Measurements from ENCODE around the gene IL23A.

The IL23A gene

GRCh38 chr12:56387152-56387736 lies 48.6 kb downstream of the IL23A start:
- H3K27ac ChIP-seq (ENCODE audit: low read depth, low read length) = no peak overlapping the region
- H3K9me3 ChIP-seq (ENCODE audit: control insufficient read depth, insufficient read depth, low read length) = no peaks in the 10 kb centered on the region
- no peaks in the 10 kb centered on the region for H3K4me1 ChIP-seq (ENCODE audit: control insufficient read depth, low read length)
- H4K20me1 ChIP-seq (ENCODE audit: control insufficient read depth, insufficient read depth, low read depth, low read length) = no peaks in the 10 kb centered on the region
- no peaks in the 10 kb centered on the region for H3K36me3 ChIP-seq (ENCODE audit: control insufficient read depth, low read length)
- no peaks in the 10 kb centered on the region for H3K9me2 ChIP-seq (replicated peaks; ENCODE audit: control insufficient read depth, low read length)
- H3F3A ChIP-seq (ENCODE audit: control insufficient read depth, insufficient read depth) = no peaks in the 10 kb centered on the region
- no peaks in the 10 kb centered on the region for H3K79me2 ChIP-seq (ENCODE audit: control insufficient read depth, low read length)
- no peaks in the 10 kb centered on the region for H3K27me3 ChIP-seq (ENCODE audit: control insufficient read depth, low read length)
- no peak overlapping the region for H3K4me3 ChIP-seq (ENCODE audit: low read length)
- no peak overlapping the region for H3K4me2 ChIP-seq (ENCODE audit: low read length)
- TF ChIP-seq EZH2phosphoT487 (IDR thresholded peaks at IDR 0.05; ENCODE audit: borderline replicate concordance, low read length) = no peak
- TF ChIP-seq, protein P1, sequence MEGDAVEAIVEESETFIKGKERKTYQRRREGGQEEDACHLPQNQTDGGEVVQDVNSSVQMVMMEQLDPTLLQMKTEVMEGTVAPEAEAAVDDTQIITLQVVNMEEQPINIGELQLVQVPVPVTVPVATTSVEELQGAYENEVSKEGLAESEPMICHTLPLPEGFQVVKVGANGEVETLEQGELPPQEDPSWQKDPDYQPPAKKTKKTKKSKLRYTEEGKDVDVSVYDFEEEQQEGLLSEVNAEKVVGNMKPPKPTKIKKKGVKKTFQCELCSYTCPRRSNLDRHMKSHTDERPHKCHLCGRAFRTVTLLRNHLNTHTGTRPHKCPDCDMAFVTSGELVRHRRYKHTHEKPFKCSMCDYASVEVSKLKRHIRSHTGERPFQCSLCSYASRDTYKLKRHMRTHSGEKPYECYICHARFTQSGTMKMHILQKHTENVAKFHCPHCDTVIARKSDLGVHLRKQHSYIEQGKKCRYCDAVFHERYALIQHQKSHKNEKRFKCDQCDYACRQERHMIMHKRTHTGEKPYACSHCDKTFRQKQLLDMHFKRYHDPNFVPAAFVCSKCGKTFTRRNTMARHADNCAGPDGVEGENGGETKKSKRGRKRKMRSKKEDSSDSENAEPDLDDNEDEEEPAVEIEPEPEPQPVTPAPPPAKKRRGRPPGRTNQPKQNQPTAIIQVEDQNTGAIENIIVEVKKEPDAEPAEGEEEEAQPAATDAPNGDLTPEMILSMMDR (IDR thresholded peaks at IDR 0.05; ENCODE audit: low read depth, low read length, poor library complexity, severe bottlenecking) = no peak

DNA sequence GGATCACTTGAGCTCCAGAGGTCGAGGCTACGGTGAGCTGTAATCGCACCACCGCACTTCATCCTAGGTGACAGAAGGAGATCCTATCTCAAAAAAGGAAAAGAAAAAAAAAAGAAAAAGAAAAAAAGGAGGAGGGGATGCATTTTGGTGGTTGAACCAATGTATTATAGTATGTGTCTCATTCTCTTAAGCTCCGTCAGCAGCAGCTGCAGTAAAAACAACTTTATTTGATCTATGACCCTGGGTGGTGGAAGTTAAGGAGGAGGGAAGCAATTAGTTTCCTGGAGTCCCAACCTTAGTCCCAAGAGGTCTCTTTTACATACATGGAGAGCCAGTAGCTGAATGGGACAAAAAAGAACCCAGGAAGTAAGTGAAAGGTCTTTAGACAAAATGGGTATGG lies 50.7 kb downstream of the IL23A start:
- no peak overlapping the region for H3K27ac ChIP-seq (ENCODE audit: low read depth, low read length)
- H3K27me3 ChIP-seq (ENCODE audit: control insufficient read depth, low read length) = no peaks in the 10 kb centered on the region
- H3K4me3 ChIP-seq (ENCODE audit: low read length) = no peak overlapping the region
- no peaks in the 10 kb centered on the region for H3K36me3 ChIP-seq (ENCODE audit: control insufficient read depth, low read length)
- no peaks in the 10 kb centered on the region for H3K79me2 ChIP-seq (ENCODE audit: control insufficient read depth, low read length)
- H3K9me3 ChIP-seq (ENCODE audit: control insufficient read depth, insufficient read depth, low read length) = peaks cover 4% of the 10 kb centered on the region; the same call in 1 of the 2 replicates
- no peaks in the 10 kb centered on the region for H4K20me1 ChIP-seq (ENCODE audit: control insufficient read depth, insufficient read depth, low read depth, low read length)
- no peaks in the 10 kb centered on the region for H3K9me2 ChIP-seq (replicated peaks; ENCODE audit: control insufficient read depth, low read length)
- TF ChIP-seq EZH2phosphoT487 (IDR thresholded peaks at IDR 0.05; ENCODE audit: borderline replicate concordance, low read length) = no peak
- TF ChIP-seq, protein P1 (IDR thresholded peaks at IDR 0.05; ENCODE audit: low read depth, low read length, poor library complexity, severe bottlenecking) = no peak
- no peak overlapping the region for H3K4me2 ChIP-seq (ENCODE audit: low read length)
- no peaks in the 10 kb centered on the region for H3K4me1 ChIP-seq (ENCODE audit: control insufficient read depth, low read length)
- H3F3A ChIP-seq (ENCODE audit: control insufficient read depth, insufficient read depth) = no peaks in the 10 kb centered on the region
